LHCN-M2 (cell line): ENCODE data around the gene PLEKHG3. TPM values are rescaled to one million over a fixed set of nuclear protein-coding genes. Genes with fewer than 3 reads are reported as not detected.

Experiments used
- DNase-seq: peaks from one replicate; pipeline ENCODE4 v3.0.0-alpha.2; 2012; ENCODE audit warnings: low read depth
- total RNA-seq: library from RNA; depleted of rRNA; stranded (reverse); fragments of >200 nt; gene quantifications from 2 replicates; pipeline ENCODE4 v1.2.3, GENCODE V29; 2014

The PLEKHG3 gene
- total RNA-seq, 1 experiment from 2014 or later, result 6.0 TPM

GRCh38 chr14:64725879-64726584 lies 21.8 kb downstream of the PLEKHG3 start:
- DNase-seq, result no peak

- DNase-seq, result peak; percentile 31
These were observed 22.3 kb downstream of the PLEKHG3 start for GRCh38 chr14:64726585-64726890.

- no peak for DNase-seq
These were observed 23.4 kb downstream of the PLEKHG3 start for GRCh38 chr14:64727551-64728071.

GRCh38 chr14:64728106-64728505 lies 23.9 kb downstream of the PLEKHG3 start:
- no peak for DNase-seq

- no peak for DNase-seq
These were observed 24.6 kb downstream of the PLEKHG3 start for GRCh38 chr14:64728856-64729255.

GRCh38 chr14:64729386-64730060 lies 25.3 kb downstream of the PLEKHG3 start:
- DNase-seq, result peak; percentile 21

GRCh38 chr14:64730061-64730440 lies 25.8 kb downstream of the PLEKHG3 start:
- DNase-seq, result no peak

GRCh38 chr14:64730681-64731080 lies 26.5 kb downstream of the PLEKHG3 start:
- DNase-seq, result no peak

GRCh38 chr14:64731141-64731581 lies 26.9 kb downstream of the PLEKHG3 start:
- DNase-seq, result no peak

- DNase-seq, result no peak
These were observed 27.8 kb downstream of the PLEKHG3 start for GRCh38 chr14:64732066-64732465.

GRCh38 chr14:64732536-64733120 lies 28.4 kb downstream of the PLEKHG3 start:
- no peak for DNase-seq

- DNase-seq, result no peak
These were observed 29.1 kb downstream of the PLEKHG3 start for GRCh38 chr14:64733321-64733720.

GRCh38 chr14:64733899-64734298 lies 29.7 kb downstream of the PLEKHG3 start:
- DNase-seq, result no peak

- no peak for DNase-seq
These were observed 30.8 kb downstream of the PLEKHG3 start for GRCh38 chr14:64734990-64735389.

GRCh38 chr14:64736271-64737169 lies 32.3 kb downstream of the PLEKHG3 start:
- DNase-seq, result no peak

GRCh38 chr14:64737391-64738280 lies 33.4 kb downstream of the PLEKHG3 start:
- no peak for DNase-seq

- DNase-seq, result no peak
These were observed 34.1 kb downstream of the PLEKHG3 start for GRCh38 chr14:64738281-64738804.

GRCh38 chr14:64741200-64741599 lies 37.0 kb downstream of the PLEKHG3 start:
- no peak for DNase-seq

- DNase-seq, result no peak
These were observed 37.7 kb downstream of the PLEKHG3 start for GRCh38 chr14:64741961-64742360.

GRCh38 chr14:64743061-64743460 lies 38.8 kb downstream of the PLEKHG3 start:
- no peak for DNase-seq
